Renal cortex interstitium (tissue), 11 donors: Measurements from ENCODE around the gene INTS3. TPM values are rescaled to one million over a fixed set of nuclear protein-coding genes. Genes with fewer than 3 reads are reported as not detected.
"Not testable (repeated sequence)": the region's sequence is repeated elsewhere in the genome, so short reads cannot be mapped to it uniquely, and the experiment has no call there.

Experiments
- DNase-seq, 11 donors: peaks; one replicate each; pipeline ENCODE4 v3.0.0-alpha.2; 2013; ENCODE audit warnings: low read depth in 9 of 11, low spot score in 4 of 11; ENCODE audit errors: extremely low read depth in 1 of 11
- polyA plus RNA-seq, 3 donors: library from polyadenylated mRNA; unstranded; fragments of 120-200 nt; gene quantifications; one replicate each; pipeline ENCODE4 v1.2.1, GENCODE V29; 2013; ENCODE audit not compliant: insufficient read length in 3 of 3

Gene INTS3
- polyA plus RNA-seq, 3 donors = 105 to 155 (median 107) TPM

- DNase-seq = peak in 10 of 11 donors; percentile 66 to 92 (median 86)
Observed at GRCh38 chr1:153697191-153698019, 30.4 kb upstream of the INTS3 start.

- peak in 4 of 11 donors; percentile 35 to 55 (median 46) for DNase-seq
Observed at GRCh38 chr1:153698020-153698922, 29.6 kb upstream of the INTS3 start.

- DNase-seq = no peak
Observed at GRCh38 chr1:153698923-153699714, 28.7 kb upstream of the INTS3 start.

GRCh38 chr1:153699768-153700167 is 28.1 kb upstream of the INTS3 start:
- DNase-seq = no peak

- DNase-seq = no peak
Observed at GRCh38 chr1:153705484-153705883, 22.4 kb upstream of the INTS3 start.

GRCh38 chr1:153711026-153711425 is 16.8 kb upstream of the INTS3 start:
- no peak for DNase-seq

- not testable (repeated sequence) for DNase-seq
Observed at GRCh38 chr1:153716211-153716610, 11.6 kb upstream of the INTS3 start.

GRCh38 chr1:153717330-153717729 is 10.5 kb upstream of the INTS3 start:
- no peak for DNase-seq

- DNase-seq = no peak
Observed at GRCh38 chr1:153723687-153724086, 4.2 kb upstream of the INTS3 start.

- not testable (repeated sequence) for DNase-seq
Observed at GRCh38 chr1:153724634-153725033, 3.2 kb upstream of the INTS3 start.

GRCh38 chr1:153728305-153729066 is 636 bp downstream of the INTS3 start:
- DNase-seq = peak in 1 of 11 donors; percentile 35

- no peak for DNase-seq
Observed at GRCh38 chr1:153730468-153730988, 2.7 kb downstream of the INTS3 start.

GRCh38 chr1:153733970-153734369 is 6.1 kb downstream of the INTS3 start:
- DNase-seq = no peak

- DNase-seq = no peak
Observed at GRCh38 chr1:153734396-153735089, 6.7 kb downstream of the INTS3 start.

- no peak for DNase-seq
Observed at GRCh38 chr1:153735090-153735420, 7.2 kb downstream of the INTS3 start.

GRCh38 chr1:153741986-153742385 is 14.1 kb downstream of the INTS3 start:
- DNase-seq = peak in 6 of 11 donors; percentile 27 to 78 (median 66)

GRCh38 chr1:153742411-153743142 is 14.7 kb downstream of the INTS3 start:
- peak in 4 of 11 donors; percentile 56 to 76 (median 62) for DNase-seq
